Small intestine (tissue), 7 donors: Measurements from ENCODE around the gene SMTN. TPM values are rescaled to one million over a fixed set of nuclear protein-coding genes. Genes with fewer than 3 reads are reported as not detected.

Experiments used
- DNase-seq, 2 donors: peaks; one replicate each; pipeline versions ENCODE4 v3.0.0 to v3.0.0-alpha.2; 2013
- FAIRE-seq: peaks from 2 replicates; lab custom pipeline; 2012; peaks lifted over from hg19 to GRCh38; lab: Jason Lieb, UNC
- H3K27ac ChIP-seq, 3 donors: one replicate each; pipeline ENCODE4 v1.5.1; 2013; ENCODE audit warnings: low read length in 2 of 3, mild to moderate bottlenecking in 2 of 3, control low read depth in 1 of 3, inconsistent platforms in 1 of 3, low read depth in 1 of 3, moderate library complexity in 1 of 3
- H3K27me3 ChIP-seq, 3 donors: one replicate each; pipeline ENCODE4 v1.6.1; 2013; ENCODE audit warnings: low read length in 3 of 3, inconsistent platforms in 1 of 3; ENCODE audit not compliant: control insufficient read depth in 3 of 3, insufficient read depth in 3 of 3
- H3K36me3 ChIP-seq, 3 donors: one replicate each; pipeline ENCODE4 v1.6.1; 2013; ENCODE audit warnings: low read length in 3 of 3, inconsistent platforms in 1 of 3, low read depth in 1 of 3, mild to moderate bottlenecking in 1 of 3, moderate library complexity in 1 of 3; ENCODE audit not compliant: control insufficient read depth in 3 of 3, insufficient read depth in 2 of 3
- H3K4me1 ChIP-seq, 3 donors: one replicate each; pipeline ENCODE4 v1.6.1; 2013; ENCODE audit warnings: low read length in 2 of 3, inconsistent platforms in 1 of 3, low read depth in 1 of 3, mild to moderate bottlenecking in 1 of 3, moderate library complexity in 1 of 3; ENCODE audit not compliant: control insufficient read depth in 3 of 3, insufficient read depth in 2 of 3
- H3K4me3 ChIP-seq, 3 donors: one replicate each; pipeline ENCODE4 v1.5.1; 2013; ENCODE audit warnings: low read length in 3 of 3, control low read depth in 1 of 3, inconsistent platforms in 1 of 3, low read depth in 1 of 3, mild to moderate bottlenecking in 1 of 3, moderate library complexity in 1 of 3
- H3K9me3 ChIP-seq, 2 donors: one replicate each; pipeline ENCODE4 v1.6.1; 2013; ENCODE audit warnings: low read depth in 1 of 2, low read length in 1 of 2; ENCODE audit not compliant: control insufficient read depth in 2 of 2, insufficient read depth in 1 of 2
- WGBS, 3 donors: extraction: QIAGEN DNeasy Blood & Tissue Kit; methylation state at CpG; one replicate each; pipeline ENCODE4 v1.1.7; 2013; 5-methylcytosine and 5-hydroxymethylcytosine counted together
- polyA plus RNA-seq, 4 donors: library from polyadenylated mRNA; stranded (reverse) in 3 of 4; unstranded in 1 of 4; fragments of 200-250 nt in 3 of 4; fragments of 120-200 nt in 1 of 4; gene quantifications; one replicate each; pipeline versions ENCODE4 v1.2.1 to v1.2.3, GENCODE V29; 2013
- donor health status: healthy with polysubstance abuse.
- donor health status: control.
- donor health status: control.
- donor health status: Bipolar disorder and iron deficiency.
- donor health status: healthy.

The SMTN gene
- polyA plus RNA-seq, 4 donors = 7.8 to 74.8 (median 44.2) TPM

- whole genome bisulfite sequencing, 3 donors = 59 to 75% (median 75%) methylated on average over 9 of the region's 9 CpGs
- FAIRE-seq (no peak), DNase-seq (no peak)
- Histone ChIP-seq H3K27me3 (peaks cover 0 to 25% (median 7%) of the 10 kb centered on the region in 3 donors), H3K4me1 (peaks cover 0 to 4% (median 0%) of the 10 kb centered on the region in 3 donors), H3K27ac (no peak overlapping the region), H3K4me3 (no peak overlapping the region), H3K36me3 (peaks cover 0 to 31% (median 2%) of the 10 kb centered on the region in 3 donors), H3K9me3 (no peaks in the 10 kb centered on the region)
Measured at GRCh38 chr22:31136155-31136554, 55.0 kb downstream of the SMTN start.

- no peak overlapping the region for H3K27ac ChIP-seq
- no peak for FAIRE-seq
- peaks cover 0 to 28% (median 2%) of the 10 kb centered on the region in 3 donors for H3K36me3 ChIP-seq
- 90 to 94% (median 91%) methylated on average over 16 of the region's 16 CpGs for WGBS, 3 donors
- peaks cover 0 to 25% (median 7%) of the 10 kb centered on the region in 3 donors for H3K27me3 ChIP-seq
- no peak for DNase-seq
- H3K4me3 ChIP-seq = no peak overlapping the region
- peaks cover 0 to under 1% (median 0%) of the 10 kb centered on the region in 3 donors for H3K4me1 ChIP-seq
- H3K9me3 ChIP-seq = no peaks in the 10 kb centered on the region
Measured at GRCh38 chr22:31136711-31137110, 55.6 kb downstream of the SMTN start.

GRCh38 chr22:31137721-31138120, 56.6 kb downstream of the SMTN start:
- H3K4me1 ChIP-seq = no peaks in the 10 kb centered on the region
- H3K4me3 ChIP-seq = no peak overlapping the region
- peaks cover 0 to 25% (median 7%) of the 10 kb centered on the region in 3 donors for H3K27me3 ChIP-seq
- peaks cover 0 to 22% (median 2%) of the 10 kb centered on the region in 3 donors for H3K36me3 ChIP-seq
- WGBS, 3 donors = 71 to 81% (median 77%) methylated on average over 9 to 10 of the region's 10 CpGs
- FAIRE-seq = no peak
- H3K27ac ChIP-seq = no peak overlapping the region
- H3K9me3 ChIP-seq = no peaks in the 10 kb centered on the region
- DNase-seq = no peak

DNA sequence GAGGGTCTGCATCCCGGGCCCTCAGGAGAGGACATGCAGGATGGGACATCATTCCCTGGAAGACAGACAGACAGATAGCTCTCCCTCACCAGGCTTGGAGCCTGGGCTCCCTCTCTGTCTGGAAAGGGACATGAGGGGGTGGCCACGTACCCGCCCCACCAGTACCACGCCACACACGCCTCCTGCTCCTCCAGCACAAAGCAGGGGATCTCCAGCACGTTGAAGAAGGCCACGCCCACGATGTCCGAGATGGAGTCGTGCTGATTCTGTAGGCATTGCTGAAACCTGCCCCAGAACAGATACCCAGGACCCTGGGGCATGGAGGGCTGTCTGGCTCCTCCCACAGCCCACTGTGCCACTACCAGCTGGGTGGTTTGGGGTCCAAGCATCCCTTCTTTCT, 57.0 kb downstream of the SMTN start:
- Histone ChIP-seq H3K9me3 (no peaks in the 10 kb centered on the region), H3K4me3 (no peak overlapping the region), H3K36me3 (peaks cover 0 to 18% (median 2%) of the 10 kb centered on the region in 3 donors), H3K27ac (no peak overlapping the region), H3K4me1 (no peaks in the 10 kb centered on the region), H3K27me3 (peaks cover 0 to 25% (median 7%) of the 10 kb centered on the region in 3 donors)
- DNase-seq = no peak
- 67 to 77% (median 72%) methylated on average over 10 of the region's 10 CpGs for WGBS, 3 donors
- no peak for FAIRE-seq

GRCh38 chr22:31139066-31139465, 57.9 kb downstream of the SMTN start:
- FAIRE-seq (no peak), DNase-seq (no peak)
- WGBS, 3 donors = 41 to 66% (median 42%) methylated on average over 3 of the region's 3 CpGs

DNA sequence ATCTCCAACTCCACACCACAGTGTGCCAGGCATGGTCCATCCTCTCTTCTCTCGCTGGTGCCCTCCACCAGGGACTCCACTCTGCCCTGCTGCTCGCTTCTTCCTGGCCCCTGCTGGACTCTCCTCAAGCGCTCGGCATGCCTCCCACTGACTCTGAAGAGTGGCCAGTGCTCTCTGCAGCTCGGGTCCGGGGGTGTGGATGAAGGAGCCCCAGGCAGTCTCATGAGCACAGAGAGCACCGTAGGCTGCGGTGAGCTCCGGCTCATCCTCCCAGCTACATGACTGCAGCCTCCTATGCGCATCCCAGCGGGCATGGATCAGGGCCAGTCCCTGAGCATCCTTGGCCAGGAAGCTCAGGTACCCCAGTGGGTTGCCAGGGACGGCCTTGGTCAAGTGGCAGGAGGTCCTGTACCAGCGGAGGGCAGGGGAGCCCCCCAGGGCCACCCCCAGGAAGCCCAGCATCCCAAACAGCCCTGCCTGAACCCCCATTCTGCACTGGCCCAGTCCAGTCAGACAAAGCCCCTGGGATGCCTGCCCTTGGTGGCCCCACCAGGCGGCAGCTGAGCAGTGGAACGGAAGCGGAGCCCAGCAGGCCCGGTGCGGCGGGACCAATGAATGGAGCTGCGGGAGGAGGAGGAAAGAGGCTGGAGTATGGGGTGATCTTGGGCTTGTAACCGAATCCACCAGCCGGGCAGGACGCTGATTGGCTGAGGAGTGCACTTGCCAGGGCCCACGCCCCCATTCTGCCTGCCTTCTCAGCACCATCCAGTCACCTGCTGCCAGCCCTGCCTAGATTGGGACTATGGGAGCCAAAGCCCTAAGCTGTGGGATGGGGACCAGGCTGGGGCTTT, 59.0 kb downstream of the SMTN start, which contains the start of gene PLA2G3:
PLA2G3 (minus strand) TSS at position 643 of the 851 bp plus-strand sequence; CDS start at position 489, 154 bp downstream.
- Histone ChIP-seq H3K9me3 (no peaks in the 10 kb centered on the region), H3K4me3 (no peak within 1 kb of the TSS), H3K27ac (peak within 1 kb of the TSS in 1 of 3 donors; percentile 19), H3K4me1 (no peaks in the 10 kb centered on the region), H3K27me3 (peaks cover 0 to 25% (median 7%) of the 10 kb centered on the region in 3 donors), H3K36me3 (peaks cover 0 to 2% (median 0%) of the 10 kb centered on the region in 3 donors)
- 38 to 47% (median 43%) methylated on average over 21 to 24 of the region's 24 CpGs for WGBS, 3 donors
- FAIRE-seq = no peak
- peak in 1 of 2 donors; percentile 36 for DNase-seq

More at GRCh38 chr22:31139066-31139465, 57.9 kb downstream of the SMTN start:
- Histone ChIP-seq H3K4me3 (no peak overlapping the region), H3K36me3 (peaks cover 0 to 9% (median 2%) of the 10 kb centered on the region in 3 donors), H3K27ac (no peak overlapping the region), H3K9me3 (no peaks in the 10 kb centered on the region), H3K4me1 (no peaks in the 10 kb centered on the region), H3K27me3 (peaks cover 0 to 25% (median 7%) of the 10 kb centered on the region in 3 donors)

DNA sequence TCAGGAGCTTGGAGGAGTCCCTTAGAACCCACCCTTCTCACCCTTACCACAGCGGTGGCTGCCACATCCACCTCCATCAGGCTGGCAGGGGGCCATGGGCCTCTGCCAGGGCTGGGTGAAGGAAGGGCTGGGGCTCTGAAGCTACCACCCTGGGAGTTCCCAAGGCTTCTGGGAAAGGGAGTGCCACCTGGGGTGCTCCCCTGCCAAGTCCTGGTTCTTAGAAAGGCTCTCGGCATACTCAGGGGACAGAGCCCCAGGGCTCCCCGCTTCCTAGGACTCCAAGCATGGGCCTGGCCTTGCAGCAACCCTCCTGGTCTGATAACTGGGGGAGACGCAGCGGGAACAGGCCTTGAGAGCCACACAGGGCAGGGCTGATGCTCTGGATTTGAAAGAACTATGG, 59.6 kb downstream of the SMTN start:
- H3K4me3 ChIP-seq = no peak overlapping the region
- no peaks in the 10 kb centered on the region for H3K9me3 ChIP-seq
- DNase-seq (no peak), FAIRE-seq (no peak)
- H3K4me1 ChIP-seq = no peaks in the 10 kb centered on the region
- no peaks in the 10 kb centered on the region for H3K36me3 ChIP-seq
- H3K27ac ChIP-seq = peak overlapping the region in 1 of 3 donors; percentile 19
- H3K27me3 ChIP-seq = peaks cover 0 to 25% (median 7%) of the 10 kb centered on the region in 3 donors
- WGBS, 3 donors = 20 to 69% (median 34%) methylated on average over 5 of the region's 5 CpGs

DNA sequence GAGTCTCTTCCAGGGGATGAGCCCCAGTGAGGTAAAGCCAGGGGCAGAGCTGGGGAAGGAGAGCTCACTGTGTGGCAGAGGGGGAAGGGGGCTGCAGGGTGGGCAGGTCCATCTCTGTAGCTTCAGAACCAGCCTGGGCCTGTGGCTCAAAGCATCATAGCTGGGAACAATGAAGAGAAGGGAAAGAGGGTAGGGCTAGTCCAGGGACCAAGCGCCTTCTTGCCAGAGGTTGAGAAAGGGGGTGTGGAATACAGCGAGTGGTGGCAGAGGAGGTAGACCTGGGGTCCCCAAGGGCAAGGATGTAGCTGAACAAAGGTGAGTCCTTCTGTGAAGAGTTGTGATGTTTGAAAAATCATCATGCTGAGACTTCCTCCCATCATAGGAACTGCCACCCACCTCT, 60.4 kb downstream of the SMTN start:
- DNase-seq = no peak
- WGBS, 3 donors = 86 to 88% (median 88%) methylated on average over 2 of the region's 2 CpGs
- no peak overlapping the region for H3K4me3 ChIP-seq
- no peaks in the 10 kb centered on the region for H3K4me1 ChIP-seq
- no peak for FAIRE-seq
- H3K27ac ChIP-seq = no peak overlapping the region
- H3K27me3 ChIP-seq = peaks cover 0 to 25% (median 7%) of the 10 kb centered on the region in 3 donors
- no peaks in the 10 kb centered on the region for H3K9me3 ChIP-seq
- no peaks in the 10 kb centered on the region for H3K36me3 ChIP-seq
